Ishikawa (cell line): ENCODE results near the gene LAMA3.

Experiments used
- CEBPB ChIP-seq: IDR thresholded peaks from 2 replicates; pipeline ENCODE4 v1.6.1; 2012
- EP300 ChIP-seq: IDR thresholded peaks from 2 replicates; pipeline ENCODE4 v1.6.1; 2012; ENCODE audit warnings: borderline replicate concordance
- FOXM1 ChIP-seq: IDR thresholded peaks from 2 replicates; pipeline ENCODE4 v1.6.1; 2012; ENCODE audit warnings: low read depth, borderline replicate concordance
- NFIC ChIP-seq: IDR thresholded peaks from 2 replicates; pipeline ENCODE4 v1.6.1; 2012
- RAD21 ChIP-seq: IDR thresholded peaks from 2 replicates; pipeline ENCODE4 v1.6.1; 2012; ENCODE audit warnings: low read depth
- TCF12 ChIP-seq: IDR thresholded peaks from 2 replicates; pipeline ENCODE4 v1.6.1; 2012; ENCODE audit warnings: low read depth
- TEAD4 ChIP-seq: IDR thresholded peaks from 2 replicates; pipeline ENCODE4 v1.6.1; 2012
- YY1 ChIP-seq: IDR thresholded peaks from 2 replicates; pipeline ENCODE4 v1.6.1; 2012; ENCODE audit warnings: low read depth
- TF ChIP-seq, protein P1 (sequence below): IDR thresholded peaks from 2 replicates; pipeline ENCODE4 v1.6.1; 2012
- TF ChIP-seq, protein P2 (sequence below): IDR thresholded peaks from 2 replicates; pipeline ENCODE4 v1.6.1; 2012; ENCODE audit warnings: low read depth, mild to moderate bottlenecking

DNA sequence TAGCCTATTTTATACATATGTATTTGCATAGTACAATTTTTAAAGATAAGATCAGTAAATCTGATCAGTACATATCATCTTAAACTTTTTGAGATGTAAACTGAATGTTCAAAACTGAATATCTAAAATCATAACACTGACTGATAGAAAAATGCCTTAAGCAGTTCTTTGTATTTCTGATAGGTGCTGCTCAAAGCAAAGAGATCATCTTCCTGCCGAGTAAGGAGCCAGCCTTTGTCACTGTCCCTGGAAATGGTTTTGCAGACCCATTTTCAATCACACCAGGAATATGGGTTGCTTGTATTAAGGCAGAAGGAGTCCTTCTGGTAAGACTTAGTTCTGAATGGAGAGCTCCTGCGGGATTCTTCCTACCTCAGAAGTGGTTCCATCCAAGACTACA, 135.0 kb downstream of the LAMA3 start:
- TF ChIP-seq, protein P1, sequence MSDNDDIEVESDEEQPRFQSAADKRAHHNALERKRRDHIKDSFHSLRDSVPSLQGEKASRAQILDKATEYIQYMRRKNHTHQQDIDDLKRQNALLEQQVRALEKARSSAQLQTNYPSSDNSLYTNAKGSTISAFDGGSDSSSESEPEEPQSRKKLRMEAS = no peak
- no peak for TF ChIP-seq CEBPB
- peak; percentile 40 for TF ChIP-seq RAD21
- TF ChIP-seq EP300 = no peak
- no peak for TF ChIP-seq TEAD4
- TF ChIP-seq YY1 = no peak
- no peak for TF ChIP-seq FOXM1
- TF ChIP-seq TCF12 = no peak
- no peak for TF ChIP-seq NFIC
- TF ChIP-seq, protein P2, sequence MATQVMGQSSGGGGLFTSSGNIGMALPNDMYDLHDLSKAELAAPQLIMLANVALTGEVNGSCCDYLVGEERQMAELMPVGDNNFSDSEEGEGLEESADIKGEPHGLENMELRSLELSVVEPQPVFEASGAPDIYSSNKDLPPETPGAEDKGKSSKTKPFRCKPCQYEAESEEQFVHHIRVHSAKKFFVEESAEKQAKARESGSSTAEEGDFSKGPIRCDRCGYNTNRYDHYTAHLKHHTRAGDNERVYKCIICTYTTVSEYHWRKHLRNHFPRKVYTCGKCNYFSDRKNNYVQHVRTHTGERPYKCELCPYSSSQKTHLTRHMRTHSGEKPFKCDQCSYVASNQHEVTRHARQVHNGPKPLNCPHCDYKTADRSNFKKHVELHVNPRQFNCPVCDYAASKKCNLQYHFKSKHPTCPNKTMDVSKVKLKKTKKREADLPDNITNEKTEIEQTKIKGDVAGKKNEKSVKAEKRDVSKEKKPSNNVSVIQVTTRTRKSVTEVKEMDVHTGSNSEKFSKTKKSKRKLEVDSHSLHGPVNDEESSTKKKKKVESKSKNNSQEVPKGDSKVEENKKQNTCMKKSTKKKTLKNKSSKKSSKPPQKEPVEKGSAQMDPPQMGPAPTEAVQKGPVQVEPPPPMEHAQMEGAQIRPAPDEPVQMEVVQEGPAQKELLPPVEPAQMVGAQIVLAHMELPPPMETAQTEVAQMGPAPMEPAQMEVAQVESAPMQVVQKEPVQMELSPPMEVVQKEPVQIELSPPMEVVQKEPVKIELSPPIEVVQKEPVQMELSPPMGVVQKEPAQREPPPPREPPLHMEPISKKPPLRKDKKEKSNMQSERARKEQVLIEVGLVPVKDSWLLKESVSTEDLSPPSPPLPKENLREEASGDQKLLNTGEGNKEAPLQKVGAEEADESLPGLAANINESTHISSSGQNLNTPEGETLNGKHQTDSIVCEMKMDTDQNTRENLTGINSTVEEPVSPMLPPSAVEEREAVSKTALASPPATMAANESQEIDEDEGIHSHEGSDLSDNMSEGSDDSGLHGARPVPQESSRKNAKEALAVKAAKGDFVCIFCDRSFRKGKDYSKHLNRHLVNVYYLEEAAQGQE = peak; percentile 33; the same call in 1 of the 2 replicates
